Measurements from ENCODE around the gene ERCC2. TPM values are rescaled to one million over a fixed set of nuclear protein-coding genes. Genes with fewer than 3 reads are reported as not detected.
A peak's percentile ranks its signal among the peaks of the same experiment; 100 is the strongest.

The ERCC2 gene
- total RNA-seq, 1 experiment from 2014 or later = 13.8 TPM

DNA sequence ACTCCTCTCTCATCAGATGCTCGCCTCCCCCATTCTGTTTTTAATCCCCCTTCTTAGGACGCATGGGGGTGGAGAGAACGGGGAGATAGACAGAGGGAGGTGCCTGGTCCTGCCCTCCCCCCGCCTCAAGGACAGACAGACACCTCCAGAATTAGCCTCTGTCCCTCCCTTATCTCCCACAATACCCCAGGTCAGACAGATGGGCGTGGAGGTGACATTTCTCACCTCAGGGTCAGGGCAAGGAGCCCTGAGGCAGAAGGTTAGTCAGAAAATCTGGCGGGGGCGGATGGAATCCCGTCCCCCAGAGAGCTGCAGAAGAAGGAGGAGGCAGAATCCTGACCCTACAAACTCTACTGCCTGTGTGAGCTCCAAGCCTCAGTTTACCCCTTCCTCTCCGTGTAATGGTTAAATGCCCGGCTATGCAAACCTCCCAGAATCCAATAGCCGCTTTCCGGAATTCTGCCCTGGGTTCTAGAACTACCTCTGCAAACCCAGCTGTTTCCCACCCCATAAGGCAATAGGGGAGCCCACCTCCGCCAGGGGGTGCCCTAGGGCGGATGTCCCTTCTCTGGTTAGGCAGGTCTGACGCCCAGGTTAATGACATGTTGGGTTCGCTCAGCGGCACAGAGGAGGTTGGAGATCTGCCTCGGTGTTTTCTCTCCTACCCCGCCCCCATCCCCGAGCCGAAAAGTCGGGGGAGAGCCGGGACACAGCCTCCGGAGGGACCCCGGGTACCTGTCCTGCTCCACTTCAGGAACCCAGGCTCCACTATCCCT is 33.6 kb upstream of the ERCC2 start:
- no peak for DNase-seq (ENCODE audit: low read depth, low spot score)
- in situ Hi-C loops (cut with HindIII; ENCODE audit: low pct_unique_long_range_greater_than_20kb, low sequenced_read_pairs) = no loop called here

DNA sequence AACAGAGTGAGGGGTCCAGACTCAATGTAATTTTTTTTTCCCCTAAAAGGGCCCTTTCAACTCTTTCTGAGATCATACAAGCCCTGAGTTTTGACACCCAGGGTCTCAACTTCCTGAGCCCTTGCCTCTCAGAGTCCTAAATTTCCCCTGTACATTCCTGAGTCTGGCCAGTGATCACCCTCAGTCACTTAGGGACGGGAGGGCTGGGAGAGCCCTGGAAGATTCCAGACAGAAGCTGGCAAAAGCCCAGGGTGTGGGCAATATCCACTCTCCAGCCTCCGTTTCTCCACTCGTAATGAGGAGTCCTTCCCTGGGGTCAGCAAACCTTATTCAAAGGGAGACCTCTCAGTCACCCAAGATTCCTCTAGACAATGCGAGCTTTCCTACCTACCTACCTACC is 32.9 kb upstream of the ERCC2 start:
- in situ Hi-C loops (cut with HindIII; ENCODE audit: low pct_unique_long_range_greater_than_20kb, low sequenced_read_pairs) = no loop called here

DNA sequence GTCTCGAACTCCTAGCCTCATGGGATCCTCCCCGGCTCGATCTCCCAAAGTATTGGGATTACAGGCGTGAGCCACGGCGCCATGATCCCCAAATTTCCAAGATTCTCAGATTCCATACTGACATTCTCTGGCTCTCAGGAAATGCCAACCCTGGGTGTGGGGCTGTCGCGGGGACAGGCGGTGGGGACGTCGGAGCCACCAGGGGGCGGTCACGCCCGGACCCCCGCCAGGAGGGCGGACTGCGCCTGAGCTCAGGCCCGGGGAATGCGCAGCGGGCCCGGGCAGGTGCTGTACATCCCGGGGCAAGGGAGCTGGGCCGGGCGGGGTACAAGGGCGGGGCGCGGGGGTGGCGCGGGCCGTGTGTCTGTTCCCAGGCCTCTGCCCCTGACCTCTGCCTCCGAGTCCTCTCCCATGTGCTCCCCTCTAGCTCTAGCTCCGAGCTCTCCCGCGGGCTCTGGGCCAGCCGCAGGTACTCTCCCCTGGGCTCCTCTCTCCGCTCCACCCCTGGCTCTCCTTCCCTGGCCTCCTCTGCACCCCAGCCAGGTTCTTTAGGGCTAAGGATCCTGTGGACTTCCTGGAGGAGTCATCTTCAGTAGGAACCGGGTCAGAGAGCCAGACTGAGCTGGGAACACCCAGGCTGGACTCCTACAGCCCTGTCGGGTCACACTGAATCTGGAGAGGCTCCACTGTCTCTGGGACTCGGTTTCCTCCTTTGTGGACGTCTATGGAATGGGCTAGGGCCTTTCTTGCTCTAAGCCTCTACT is 32.1 kb upstream of the ERCC2 start:
- no peak for DNase-seq (ENCODE audit: low read depth, low spot score)
- in situ Hi-C loops (cut with HindIII; ENCODE audit: low pct_unique_long_range_greater_than_20kb, low sequenced_read_pairs) = no loop called here

More for the DNA sequence above, 32.9 kb upstream of the ERCC2 start:
- DNase-seq (ENCODE audit: low read depth, low spot score) = no peak

DNA sequence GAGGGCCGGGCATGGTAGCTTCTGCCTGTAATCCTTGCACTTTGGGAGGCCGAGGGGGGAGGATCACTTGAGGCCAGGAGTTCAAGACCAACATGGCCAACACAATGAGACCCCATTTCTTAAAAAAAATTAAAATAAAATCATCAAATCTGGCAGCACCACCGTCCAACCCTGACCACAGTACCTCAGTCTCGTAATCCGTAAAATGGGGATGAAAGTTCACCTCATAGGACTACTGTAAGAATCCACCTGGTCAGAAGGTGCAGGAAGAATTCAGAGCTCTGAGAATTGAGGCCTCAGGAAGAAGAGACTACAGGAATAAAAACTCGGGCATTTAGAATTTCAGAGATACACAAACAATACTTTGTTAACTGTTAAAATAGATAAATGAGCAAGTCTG is 31.4 kb upstream of the ERCC2 start:
- DNase-seq (ENCODE audit: low read depth, low spot score) = no peak
- in situ Hi-C loops (cut with HindIII; ENCODE audit: low pct_unique_long_range_greater_than_20kb, low sequenced_read_pairs) = no loop called here

DNA sequence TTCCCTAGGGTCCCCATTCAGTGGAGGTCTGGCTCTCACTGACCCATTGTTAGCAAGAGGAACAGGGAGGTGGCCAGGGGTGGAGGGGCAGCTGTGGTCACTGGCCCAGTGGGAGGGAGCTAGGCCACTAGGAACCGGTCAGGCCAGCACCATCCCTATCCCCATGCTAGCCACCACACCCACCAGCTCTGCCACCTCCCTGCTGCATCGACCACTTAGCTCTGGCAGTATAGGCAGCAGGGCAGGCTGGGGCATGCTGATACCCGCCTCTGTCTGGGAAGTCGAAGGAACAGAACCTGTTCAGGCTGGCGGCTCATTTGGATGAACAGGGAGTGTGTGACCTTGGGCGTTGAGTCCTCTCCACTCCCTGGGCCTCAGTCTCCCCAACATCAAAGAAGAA is 29.8 kb upstream of the ERCC2 start:
- in situ Hi-C loops (cut with HindIII; ENCODE audit: low pct_unique_long_range_greater_than_20kb, low sequenced_read_pairs) = no loop called here
- no peak for DNase-seq (ENCODE audit: low read depth, low spot score)

DNA sequence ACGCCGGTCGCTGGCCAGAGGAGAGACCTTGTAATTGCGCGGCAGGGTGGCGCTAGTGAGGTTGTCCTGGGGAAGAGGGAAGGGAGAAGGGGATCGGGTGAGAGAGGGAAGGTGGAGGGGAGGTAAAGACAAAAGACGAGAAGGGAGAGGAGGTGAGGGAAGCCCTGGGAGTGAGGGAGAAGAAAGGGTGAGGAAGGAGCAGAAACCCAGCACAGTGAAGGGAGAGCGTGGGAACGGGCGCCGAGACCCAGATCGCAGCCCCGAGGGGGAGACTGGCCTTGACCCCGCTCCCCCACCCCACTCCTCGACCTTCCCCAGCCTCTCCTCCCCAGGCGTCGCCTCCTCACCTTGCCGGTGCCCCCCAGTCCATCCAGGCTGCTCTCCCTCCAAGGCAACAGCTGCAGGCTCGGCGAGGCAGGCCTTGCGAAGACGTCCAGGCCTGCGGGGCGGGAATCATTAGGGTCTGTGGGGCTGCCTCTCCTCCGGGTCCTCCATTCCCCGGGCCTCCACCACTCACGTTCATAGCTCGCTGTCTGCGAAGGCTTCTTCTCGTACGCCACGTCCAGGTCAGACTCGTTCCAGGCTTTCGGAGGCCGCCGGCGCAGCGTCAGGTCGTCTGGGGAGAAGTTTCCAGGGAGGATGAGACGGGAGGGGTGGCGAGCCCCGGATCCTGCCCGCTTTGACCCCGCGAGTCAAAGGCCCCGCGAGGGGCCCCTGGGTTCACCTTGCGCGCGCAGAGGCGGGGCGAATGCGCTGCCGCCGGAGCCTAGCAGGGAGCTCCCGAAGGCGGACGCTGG is 25.6 kb upstream of the ERCC2 start:
- in situ Hi-C loops (cut with HindIII; ENCODE audit: low pct_unique_long_range_greater_than_20kb, low sequenced_read_pairs) = no loop called here
- no peak for DNase-seq (ENCODE audit: low read depth, low spot score)

DNA sequence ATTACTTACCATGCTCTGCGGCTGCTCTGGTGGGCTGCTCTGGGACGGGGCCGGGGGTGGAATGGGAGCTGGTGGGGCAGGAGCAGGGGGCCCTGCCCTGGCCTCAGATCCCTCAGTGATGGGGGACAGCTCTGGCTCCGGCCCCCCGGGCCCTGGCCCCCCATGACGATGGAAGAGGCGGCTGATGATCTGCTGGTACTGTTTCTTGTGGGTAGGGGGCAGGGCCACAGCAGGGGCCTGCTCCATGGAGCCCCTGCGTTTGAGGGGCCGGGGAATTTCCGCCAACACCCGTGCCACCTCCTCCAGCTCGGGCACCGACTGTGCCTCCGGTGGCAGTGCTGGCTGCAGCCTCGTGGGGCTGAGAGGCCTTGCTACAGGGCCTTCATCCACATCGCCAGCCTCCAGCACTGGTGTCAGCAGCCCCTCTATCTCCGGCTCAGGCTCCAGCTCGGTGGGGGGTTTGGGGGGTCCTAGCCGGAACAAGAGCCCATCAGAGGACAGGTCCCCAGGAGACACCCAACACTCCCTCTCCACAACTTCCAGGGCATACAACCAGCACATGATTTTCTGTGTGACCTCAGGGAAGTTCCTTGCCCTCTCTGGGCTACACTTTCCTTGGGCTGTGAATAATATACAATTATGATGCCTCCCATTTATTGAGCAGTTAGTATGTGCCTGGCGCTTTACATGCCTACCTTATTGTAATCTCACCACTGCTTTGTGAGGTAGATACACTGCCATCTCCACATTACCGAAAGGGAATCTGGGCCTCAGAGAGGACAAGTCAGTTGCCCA is 21.7 kb upstream of the ERCC2 start:
- no peak for DNase-seq (ENCODE audit: low read depth, low spot score)
- in situ Hi-C loops (cut with HindIII; ENCODE audit: low pct_unique_long_range_greater_than_20kb, low sequenced_read_pairs) = no loop called here

DNA sequence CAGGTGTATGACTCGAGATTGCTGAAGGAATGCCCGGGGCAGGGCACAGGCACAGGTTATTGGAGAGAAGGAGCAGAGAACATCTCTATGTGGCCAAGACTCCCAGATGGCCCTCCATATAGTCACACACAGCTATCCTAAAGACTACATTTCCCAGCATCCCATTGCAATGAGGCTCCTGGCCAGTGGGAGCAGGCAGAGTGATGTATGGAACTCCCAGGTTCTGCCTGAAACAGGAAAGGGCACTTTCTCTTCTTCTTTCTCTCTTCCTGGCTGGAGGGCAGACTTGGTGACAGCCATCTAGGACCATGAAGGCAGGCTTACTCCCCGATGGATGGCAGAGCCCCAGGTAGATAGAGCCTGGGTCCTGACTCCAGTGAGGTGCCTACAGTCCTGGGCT is 21.0 kb upstream of the ERCC2 start:
- in situ Hi-C loops (cut with HindIII; ENCODE audit: low pct_unique_long_range_greater_than_20kb, low sequenced_read_pairs) = no loop called here

GRCh38 chr19:45385392-45386221 is 15.2 kb upstream of the ERCC2 start:
- in situ Hi-C loops (cut with HindIII; ENCODE audit: low pct_unique_long_range_greater_than_20kb, low sequenced_read_pairs) = no loop called here
- no peak for DNase-seq (ENCODE audit: low read depth, low spot score)

More for the DNA sequence above, 21.0 kb upstream of the ERCC2 start:
- peak; percentile 59 for DNase-seq (ENCODE audit: low read depth, low spot score)

DNA sequence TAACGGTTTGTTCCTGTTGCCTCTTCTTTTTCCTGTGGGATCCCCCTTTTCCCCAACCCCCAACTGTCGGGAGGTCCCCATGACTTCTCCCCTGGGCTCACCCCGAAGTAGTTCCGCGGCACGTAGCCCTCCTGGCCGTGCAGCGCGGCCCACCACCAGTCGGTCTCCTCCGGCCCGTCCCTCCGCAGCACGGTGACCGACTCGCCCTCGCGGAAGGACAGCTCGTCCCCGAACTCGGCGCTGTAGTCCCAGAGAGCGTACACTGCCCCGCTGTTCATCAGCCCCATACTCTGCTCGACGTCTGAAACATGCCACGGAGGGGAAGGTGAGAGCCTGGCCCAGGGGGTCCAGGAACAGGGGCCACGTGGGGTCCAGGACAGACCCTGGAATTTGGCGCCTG is 12.1 kb upstream of the ERCC2 start:
- DNase-seq (ENCODE audit: low read depth, low spot score) = no peak
- in situ Hi-C loops (cut with HindIII; ENCODE audit: low pct_unique_long_range_greater_than_20kb, low sequenced_read_pairs) = no loop called here

GRCh38 chr19:45380107-45380506 is 9.7 kb upstream of the ERCC2 start:
- in situ Hi-C loops (cut with HindIII; ENCODE audit: low pct_unique_long_range_greater_than_20kb, low sequenced_read_pairs) = no loop called here
- no peak for DNase-seq (ENCODE audit: low read depth, low spot score)

GRCh38 chr19:45376045-45376724 is 5.8 kb upstream of the ERCC2 start:
- in situ Hi-C loops (cut with HindIII; ENCODE audit: low pct_unique_long_range_greater_than_20kb, low sequenced_read_pairs) = no loop called here
- peak; percentile 92 for DNase-seq (ENCODE audit: low read depth, low spot score)

GRCh38 chr19:45368737-45369340 is 1.5 kb downstream of the ERCC2 start:
- in situ Hi-C loops (cut with HindIII; ENCODE audit: low pct_unique_long_range_greater_than_20kb, low sequenced_read_pairs) = no loop called here
- no peak for DNase-seq (ENCODE audit: low read depth, low spot score)

- in situ Hi-C loops (cut with HindIII; ENCODE audit: low pct_unique_long_range_greater_than_20kb, low sequenced_read_pairs) = no loop called here
- DNase-seq (ENCODE audit: low read depth, low spot score) = no peak
Observed at GRCh38 chr19:45368127-45368526, 2.2 kb downstream of the ERCC2 start.

DNA sequence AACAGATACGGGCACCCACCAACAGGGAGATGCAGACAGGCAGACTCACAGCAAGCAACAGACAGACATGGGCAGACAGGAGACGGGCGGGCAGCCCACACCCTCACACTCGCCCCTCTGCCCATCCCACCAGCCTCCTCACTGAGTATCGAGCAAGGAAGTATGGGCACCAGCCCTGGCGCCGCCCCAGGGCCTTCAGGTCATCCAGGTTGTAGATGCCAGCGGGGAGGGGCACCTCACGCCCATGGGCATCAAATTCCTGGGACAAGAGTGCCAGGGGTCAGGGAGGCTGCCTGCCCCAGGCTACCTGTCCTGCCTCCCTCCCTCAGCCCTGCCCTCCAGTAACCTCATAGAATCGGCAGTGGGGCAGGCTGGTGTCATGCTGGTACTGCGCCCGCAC is 5.7 kb downstream of the ERCC2 start:
- in situ Hi-C loops (cut with HindIII; ENCODE audit: low pct_unique_long_range_greater_than_20kb, low sequenced_read_pairs) = no loop called here
- DNase-seq (ENCODE audit: low read depth, low spot score) = no peak

- in situ Hi-C loops (cut with HindIII; ENCODE audit: low pct_unique_long_range_greater_than_20kb, low sequenced_read_pairs) = no loop called here
- DNase-seq (ENCODE audit: low read depth, low spot score) = no peak
Observed at GRCh38 chr19:45363861-45364459, 6.4 kb downstream of the ERCC2 start.

Data from SK-MEL-5 (cell line).